ENCODE data around the gene ARAP2. TPM values are rescaled to one million over a fixed set of nuclear protein-coding genes. Genes with fewer than 3 reads are reported as not detected.

The ARAP2 gene
- total RNA-seq, 1 experiment from 2014 or later: 12.5 TPM

GRCh38 chr4:36026348-36026880 is 217.9 kb downstream of the ARAP2 start:
- H2AFZ ChIP-seq (ENCODE audit: low read length): no peak overlapping the region
- no peak overlapping the region for H3K4me3 ChIP-seq (ENCODE audit: low read length)
- no peaks in the 10 kb centered on the region for H3K36me3 ChIP-seq (ENCODE audit: low read depth, low read length)
- intact Hi-C loops (cut with micrococcal nuclease): no loop called here
- no peaks in the 10 kb centered on the region for H3K79me2 ChIP-seq (ENCODE audit: low read length)
- BruUV-seq (replicated peaks): no TSS peak
- H4K20me1 ChIP-seq (ENCODE audit: low read length): no peaks in the 10 kb centered on the region
- ChIA-PET CTCF (no interaction called here), POLR2A (ENCODE audit: unreplicated experiment) (no interaction called here)
- no peak overlapping the region for H3K9ac ChIP-seq (ENCODE audit: low read length)
- no peak overlapping the region for H3K4me2 ChIP-seq (ENCODE audit: low read length)
- no peaks in the 10 kb centered on the region for H3K9me2 ChIP-seq (replicated peaks; ENCODE audit: low read length)
- no peak for ATAC-seq
- no peaks in the 10 kb centered on the region for H3K9me3 ChIP-seq (ENCODE audit: low read length)
- no peak for DNase-seq
- no peaks in the 10 kb centered on the region for H3F3A ChIP-seq (ENCODE audit: low read length, unreplicated experiment)
- H3K4me1 ChIP-seq (ENCODE audit: insufficient read depth, low read length): peaks cover 13% of the 10 kb centered on the region; the same call in 1 of the 2 replicates
- no peaks in the 10 kb centered on the region for H3K27me3 ChIP-seq (ENCODE audit: low read length)
- H3K27ac ChIP-seq (ENCODE audit: low read length): no peak overlapping the region
- TF ChIP-seq EZH2 (IDR thresholded peaks at IDR 0.05; ENCODE audit: low read length, unreplicated experiment) (no peak), CTCF (conservative IDR thresholded peaks at IDR 0.05; ENCODE audit: low read depth, low read length) (no peak), EZH2phosphoT487 (IDR thresholded peaks at IDR 0.05; ENCODE audit: borderline replicate concordance, low read length) (no peak)

- Histone ChIP-seq H3K4me1 (ENCODE audit: insufficient read depth, low read length) (peaks cover 13% of the 10 kb centered on the region; the same call in 1 of the 2 replicates), H3K4me3 (ENCODE audit: low read length) (peak overlapping the region; percentile 34; the same call in 1 of the 2 replicates), H3F3A (ENCODE audit: low read length, unreplicated experiment) (no peaks in the 10 kb centered on the region), H3K4me2 (ENCODE audit: low read length) (peak overlapping the region; percentile 79), H3K9me3 (ENCODE audit: low read length) (no peaks in the 10 kb centered on the region), H3K79me2 (ENCODE audit: low read length) (no peaks in the 10 kb centered on the region), H3K36me3 (ENCODE audit: low read depth, low read length) (no peaks in the 10 kb centered on the region), H3K27ac (ENCODE audit: low read length) (peak overlapping the region; percentile 21; the same call in 1 of the 2 replicates), H3K27me3 (ENCODE audit: low read length) (no peaks in the 10 kb centered on the region), H3K9ac (ENCODE audit: low read length) (no peak overlapping the region), H3K9me2 (replicated peaks; ENCODE audit: low read length) (no peaks in the 10 kb centered on the region), H2AFZ (ENCODE audit: low read length) (peak overlapping the region; percentile 52; the same call in 1 of the 2 replicates), H4K20me1 (ENCODE audit: low read length) (no peaks in the 10 kb centered on the region)
- DNase-seq: peak; percentile 62
- no peak for TF ChIP-seq CTCF (conservative IDR thresholded peaks at IDR 0.05; ENCODE audit: low read depth, low read length)
- no peak for TF ChIP-seq EZH2phosphoT487 (IDR thresholded peaks at IDR 0.05; ENCODE audit: borderline replicate concordance, low read length)
- no peak for TF ChIP-seq EZH2 (IDR thresholded peaks at IDR 0.05; ENCODE audit: low read length, unreplicated experiment)
- POLR2A ChIA-PET (ENCODE audit: unreplicated experiment): interaction anchor here (0.6 kb wide), 1 partner anchor 23 kb away, joined by 4 read pairs; no protein-coding TSS in a partner anchor
- BruUV-seq (replicated peaks): no TSS peak
- peak; percentile 15; the same call in 1 of the 2 replicates for ATAC-seq
- intact Hi-C loops (cut with micrococcal nuclease): no loop called here
- CTCF ChIA-PET: no interaction called here
Observed at GRCh38 chr4:36024901-36025660, 219.2 kb downstream of the ARAP2 start.

GRCh38 chr4:36020351-36020750 is 224.0 kb downstream of the ARAP2 start:
- Histone ChIP-seq H3K4me1 (ENCODE audit: insufficient read depth, low read length) (peaks cover 6% of the 10 kb centered on the region; the same call in 1 of the 2 replicates), H3K27ac (ENCODE audit: low read length) (no peak overlapping the region), H4K20me1 (ENCODE audit: low read length) (no peaks in the 10 kb centered on the region), H3K9me2 (replicated peaks; ENCODE audit: low read length) (no peaks in the 10 kb centered on the region), H3F3A (ENCODE audit: low read length, unreplicated experiment) (no peaks in the 10 kb centered on the region), H3K9me3 (ENCODE audit: low read length) (no peaks in the 10 kb centered on the region), H3K79me2 (ENCODE audit: low read length) (no peaks in the 10 kb centered on the region), H3K9ac (ENCODE audit: low read length) (no peak overlapping the region), H3K4me2 (ENCODE audit: low read length) (no peak overlapping the region), H2AFZ (ENCODE audit: low read length) (no peak overlapping the region), H3K4me3 (ENCODE audit: low read length) (no peak overlapping the region), H3K36me3 (ENCODE audit: low read depth, low read length) (no peaks in the 10 kb centered on the region), H3K27me3 (ENCODE audit: low read length) (no peaks in the 10 kb centered on the region)
- no TSS peak for BruUV-seq (replicated peaks)
- DNase-seq: no peak
- no peak for TF ChIP-seq EZH2 (IDR thresholded peaks at IDR 0.05; ENCODE audit: low read length, unreplicated experiment)
- no peak for TF ChIP-seq EZH2phosphoT487 (IDR thresholded peaks at IDR 0.05; ENCODE audit: borderline replicate concordance, low read length)
- no peak for TF ChIP-seq CTCF (conservative IDR thresholded peaks at IDR 0.05; ENCODE audit: low read depth, low read length)
- ChIA-PET CTCF (no interaction called here), POLR2A (ENCODE audit: unreplicated experiment) (no interaction called here)
- no peak for ATAC-seq
- intact Hi-C loops (cut with micrococcal nuclease): no loop called here

All from PC-3 (cell line).